Islet of Langerhans (tissue), 1 donor: Measurements from ENCODE around the gene SRMS.
"Not testable (repeated sequence)": the region's sequence is repeated elsewhere in the genome, so short reads cannot be mapped to it uniquely, and the experiment has no call there.

Experiments used
- FAIRE-seq: peaks from one replicate; lab custom pipeline; 2011; peaks lifted over from hg19 to GRCh38; lab: Jason Lieb, UNC

The SRMS gene

DNA sequence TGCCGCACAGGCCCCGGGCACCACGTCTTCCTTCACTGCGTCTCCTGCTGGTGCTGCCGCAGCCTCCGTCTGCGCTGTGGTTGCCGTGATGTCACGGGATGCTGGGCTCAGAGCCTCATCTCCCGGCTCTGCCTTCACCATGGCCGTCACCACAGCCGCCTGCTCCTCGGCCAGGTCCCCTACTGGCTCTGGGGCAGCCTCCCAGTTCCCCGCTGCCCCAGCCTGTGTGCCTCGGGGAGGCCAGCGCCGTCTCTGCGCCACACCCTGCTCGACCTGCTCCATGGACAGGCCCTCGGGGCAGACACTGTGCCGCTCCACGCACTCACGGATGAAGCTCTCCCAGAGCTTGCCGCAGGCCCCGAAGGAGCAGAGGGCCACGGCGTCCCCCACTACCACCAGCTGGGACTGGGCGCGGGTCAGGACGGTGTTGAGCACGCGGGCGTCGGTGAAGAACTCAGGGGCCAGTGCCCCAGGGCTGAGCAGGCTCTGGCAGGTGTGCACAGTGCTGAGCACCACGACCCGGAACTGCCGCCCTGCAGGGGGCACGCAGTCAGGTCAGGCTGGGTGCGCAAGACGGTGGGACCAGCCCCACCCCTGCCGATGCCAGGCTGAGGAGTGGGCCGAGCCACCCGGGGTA, 18.3 kb upstream of the SRMS start:
- no peak for FAIRE-seq

- FAIRE-seq: no peak
Observed at GRCh38 chr20:63565021-63565698, 17.6 kb upstream of the SRMS start.

GRCh38 chr20:63564036-63564810, 16.7 kb upstream of the SRMS start:
- FAIRE-seq: no peak

- FAIRE-seq: no peak
Observed at GRCh38 chr20:63563225-63563935, 15.8 kb upstream of the SRMS start.

- FAIRE-seq: no peak
Observed at GRCh38 chr20:63562461-63563224, 15.1 kb upstream of the SRMS start.

DNA sequence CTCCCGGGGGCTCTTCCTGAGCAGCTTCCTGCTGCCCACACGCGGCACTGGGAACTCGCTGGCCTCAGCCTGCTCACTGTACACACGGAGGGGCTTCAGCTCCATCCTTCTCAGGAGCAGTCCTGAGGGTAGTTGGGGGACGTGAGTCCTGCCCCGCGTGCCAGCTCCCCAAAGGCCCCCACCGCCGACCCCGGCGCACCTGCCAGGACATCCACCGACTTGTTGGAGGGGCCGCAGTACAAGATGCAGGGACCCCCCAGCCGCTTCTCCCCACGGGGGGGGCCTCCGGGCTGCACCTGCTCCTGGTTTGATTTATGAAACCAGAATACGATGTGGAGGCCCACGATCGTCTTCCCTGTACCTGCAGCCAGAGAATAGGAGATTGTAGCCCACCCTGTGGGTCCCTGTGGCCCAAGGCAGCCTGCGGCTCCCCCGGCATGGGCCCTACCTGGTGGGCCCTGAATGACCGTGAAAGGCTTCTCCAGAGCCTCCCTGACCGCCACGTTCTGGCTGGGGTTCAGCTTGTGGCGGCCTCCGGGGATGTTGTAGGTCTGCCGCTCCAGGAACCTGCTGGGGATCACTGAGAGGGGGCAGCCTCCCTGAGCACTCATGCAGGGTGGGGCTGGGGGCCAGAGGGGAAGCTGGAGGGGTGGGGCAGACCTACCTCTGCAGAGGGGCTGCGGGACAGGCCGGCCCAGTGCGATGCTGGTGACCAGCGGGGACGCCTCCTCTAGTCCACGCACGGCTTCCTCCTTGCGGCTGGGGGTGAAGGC, 14.3 kb upstream of the SRMS start:
- no peak for FAIRE-seq

DNA sequence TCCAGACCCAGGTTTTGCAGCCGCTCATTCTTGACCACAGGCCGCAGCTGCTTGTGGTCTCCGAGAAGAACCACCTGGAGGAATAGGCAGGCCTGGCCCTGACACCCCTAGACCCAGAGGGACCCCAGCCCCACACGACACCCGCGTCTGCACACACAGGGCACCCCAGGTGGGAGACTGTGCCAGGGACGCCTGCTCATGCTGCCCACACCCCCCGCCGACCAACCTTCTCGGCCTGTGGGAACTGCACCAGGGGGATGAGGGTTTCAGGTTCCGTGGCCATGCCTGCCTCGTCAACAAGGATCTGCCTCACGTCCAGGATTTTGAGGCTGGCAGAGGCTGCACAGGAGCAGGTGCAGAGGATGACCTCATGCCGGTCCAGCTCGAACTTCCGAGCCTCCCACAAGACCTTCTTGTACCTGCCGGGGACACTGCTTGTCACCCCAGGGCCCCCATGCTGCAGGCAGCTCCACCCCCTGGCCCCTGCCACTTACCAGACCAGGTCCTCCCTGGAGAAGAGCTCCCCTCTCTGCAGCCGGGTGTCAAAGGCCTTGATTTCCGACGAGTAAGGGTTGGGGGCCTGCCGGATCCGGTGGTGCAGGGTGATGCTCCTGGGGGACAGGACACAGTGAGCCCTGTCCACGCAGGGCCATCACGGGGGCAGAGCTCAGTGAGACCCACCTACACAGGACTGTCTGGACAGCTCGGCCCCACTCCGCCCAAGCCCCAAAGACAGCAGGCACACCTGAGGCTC, 13.5 kb upstream of the SRMS start:
- no peak for FAIRE-seq

GRCh38 chr20:63560333-63560805, 12.8 kb upstream of the SRMS start:
- no peak for FAIRE-seq

GRCh38 chr20:63559485-63560332, 12.2 kb upstream of the SRMS start:
- FAIRE-seq: not testable (repeated sequence)

DNA sequence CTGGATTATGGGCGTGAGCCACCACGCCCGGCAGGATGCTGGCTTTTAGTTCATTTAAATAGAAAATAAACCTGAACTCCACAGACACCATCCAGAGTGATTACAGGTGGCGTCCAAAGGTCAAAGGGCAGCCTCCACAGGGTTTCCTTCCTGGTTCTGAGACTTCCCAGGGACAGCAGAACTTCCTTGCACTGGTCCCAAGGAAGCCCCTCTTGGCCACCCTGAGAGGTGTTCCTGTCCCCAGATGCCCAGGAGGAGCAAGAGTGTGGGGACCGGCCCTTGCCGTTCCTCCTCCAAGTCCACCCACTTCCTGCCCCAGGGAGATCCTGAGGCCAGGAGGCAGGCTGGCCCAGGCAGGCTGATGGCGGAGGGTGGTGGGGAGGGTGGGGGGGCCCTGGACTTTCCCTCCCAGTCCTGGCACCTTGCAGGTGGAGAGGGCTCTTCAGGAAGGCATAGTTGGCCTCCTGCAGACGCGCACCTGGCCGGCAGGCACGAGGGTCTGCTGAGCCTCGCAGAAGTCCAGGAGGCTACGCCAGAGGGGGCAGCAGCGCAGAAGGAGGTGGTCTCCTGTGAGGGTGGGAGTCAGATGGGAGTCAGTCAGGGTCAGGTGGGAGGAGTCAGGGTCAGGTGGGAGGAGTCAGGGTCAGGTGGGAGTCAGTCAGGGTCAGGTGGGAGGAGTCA, 11.4 kb upstream of the SRMS start:
- no peak for FAIRE-seq

DNA sequence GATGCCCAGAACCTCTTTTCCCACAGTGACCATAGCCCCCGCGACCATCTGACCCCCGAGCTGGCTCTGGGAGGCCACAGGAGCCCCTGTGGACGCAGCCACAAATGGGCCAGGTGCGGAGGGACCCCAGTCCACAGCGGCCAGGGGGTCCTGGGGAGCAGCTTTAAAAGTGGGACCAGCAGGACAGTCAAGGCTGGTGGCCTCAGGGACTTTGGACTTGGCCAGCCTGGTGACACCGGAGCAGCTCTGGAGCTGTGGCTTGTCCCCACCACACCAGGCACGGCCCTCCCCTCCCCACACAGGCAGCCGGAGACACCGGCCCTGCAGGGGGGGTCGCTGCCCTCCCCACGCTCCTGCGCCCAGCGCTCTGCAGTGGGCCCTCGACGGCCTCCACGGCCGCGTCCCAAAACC, 9.9 kb upstream of the SRMS start:
- no peak for FAIRE-seq

- FAIRE-seq: no peak
Observed at GRCh38 chr20:63556873-63557478, 9.4 kb upstream of the SRMS start.

DNA sequence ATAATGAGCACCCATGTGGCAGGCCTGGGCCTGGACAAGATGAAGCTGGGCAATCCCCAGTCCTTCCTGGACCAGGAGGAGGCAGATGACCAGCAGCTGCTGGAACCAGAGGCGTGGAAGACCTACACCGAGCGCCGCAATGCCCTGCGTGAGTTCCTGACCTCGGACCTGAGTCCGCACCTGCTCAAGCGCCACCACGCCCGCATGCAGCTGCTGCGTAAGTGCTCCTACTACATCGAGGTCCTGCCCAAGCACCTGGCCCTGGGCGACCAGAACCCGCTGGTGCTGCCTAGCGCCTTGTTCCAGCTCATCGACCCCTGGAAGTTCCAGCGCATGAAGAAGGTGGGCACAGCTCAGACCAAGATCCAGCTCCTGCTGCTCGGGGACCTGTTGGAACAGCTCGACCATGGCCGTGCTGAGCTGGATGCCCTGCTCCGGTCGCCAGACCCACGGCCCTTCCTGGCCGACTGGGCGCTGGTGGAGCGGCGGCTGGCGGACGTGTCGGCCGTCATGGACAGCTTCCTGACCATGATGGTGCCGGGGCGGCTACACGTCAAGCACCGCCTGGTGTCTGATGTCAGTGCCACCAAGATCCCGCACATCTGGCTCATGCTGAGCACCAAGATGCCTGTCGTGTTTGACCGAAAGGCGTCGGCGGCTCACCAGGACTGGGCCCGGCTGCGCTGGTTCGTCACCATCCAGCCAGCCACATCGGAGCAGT, 8.3 kb upstream of the SRMS start:
- no peak for FAIRE-seq

DNA sequence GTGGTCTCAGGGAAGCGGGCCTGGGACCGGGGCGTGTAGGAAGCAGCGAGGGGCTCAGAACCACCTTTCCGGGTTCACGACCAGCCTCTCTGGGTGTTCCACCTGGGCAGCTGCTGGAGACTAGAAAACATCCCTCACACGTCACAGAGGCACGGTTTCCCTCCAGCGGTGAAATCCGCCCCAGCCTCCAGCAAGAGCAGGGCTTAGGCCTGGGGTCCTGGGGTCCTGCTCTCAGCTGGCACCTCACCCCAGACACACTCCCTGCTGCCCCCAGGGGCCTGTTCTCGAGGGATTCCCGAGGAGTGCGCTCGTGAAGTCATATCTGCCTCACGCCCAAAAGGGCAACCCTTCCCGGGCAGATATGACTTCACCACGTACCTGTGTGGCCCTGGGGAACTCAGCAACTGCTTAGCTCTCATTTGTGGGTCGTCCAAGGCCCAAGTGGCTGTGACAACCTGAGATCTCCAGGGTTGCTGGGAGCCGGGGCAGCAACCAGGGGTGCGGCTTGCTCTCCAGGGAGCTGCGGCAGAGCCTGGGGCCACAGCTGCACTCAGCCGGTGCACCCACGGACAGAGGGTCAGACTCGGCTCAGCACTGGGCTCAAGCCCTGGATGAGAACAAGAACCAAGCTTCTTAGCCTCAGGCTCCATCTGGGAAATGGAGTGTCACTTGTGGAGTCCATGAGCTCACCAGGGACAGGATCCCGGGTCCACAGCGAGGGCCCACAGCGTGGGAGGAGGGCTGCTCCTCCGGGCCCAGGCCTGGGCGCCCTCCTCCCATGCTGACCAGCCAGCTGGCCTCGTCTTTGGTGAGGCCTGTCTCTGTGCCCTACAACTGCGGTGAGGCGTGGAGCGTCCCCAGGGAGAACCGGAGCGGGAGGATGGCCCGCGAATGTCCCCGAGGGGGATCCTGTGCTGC, 7.1 kb upstream of the SRMS start:
- FAIRE-seq: no peak

GRCh38 chr20:63553933-63554290, 6.4 kb upstream of the SRMS start, which contains the start of gene FNDC11:
FNDC11 (plus strand) TSS chr20:63554159; CDS start chr20:63555664, 1,505 bp downstream.
- FAIRE-seq: no peak

- no peak for FAIRE-seq
Observed at GRCh38 chr20:63553251-63553932, 5.8 kb upstream of the SRMS start.
